ENCODE data around the gene CHST15. TPM values are rescaled to one million over a fixed set of nuclear protein-coding genes. Genes with fewer than 3 reads are reported as not detected.

CHST15 gene, protein sequence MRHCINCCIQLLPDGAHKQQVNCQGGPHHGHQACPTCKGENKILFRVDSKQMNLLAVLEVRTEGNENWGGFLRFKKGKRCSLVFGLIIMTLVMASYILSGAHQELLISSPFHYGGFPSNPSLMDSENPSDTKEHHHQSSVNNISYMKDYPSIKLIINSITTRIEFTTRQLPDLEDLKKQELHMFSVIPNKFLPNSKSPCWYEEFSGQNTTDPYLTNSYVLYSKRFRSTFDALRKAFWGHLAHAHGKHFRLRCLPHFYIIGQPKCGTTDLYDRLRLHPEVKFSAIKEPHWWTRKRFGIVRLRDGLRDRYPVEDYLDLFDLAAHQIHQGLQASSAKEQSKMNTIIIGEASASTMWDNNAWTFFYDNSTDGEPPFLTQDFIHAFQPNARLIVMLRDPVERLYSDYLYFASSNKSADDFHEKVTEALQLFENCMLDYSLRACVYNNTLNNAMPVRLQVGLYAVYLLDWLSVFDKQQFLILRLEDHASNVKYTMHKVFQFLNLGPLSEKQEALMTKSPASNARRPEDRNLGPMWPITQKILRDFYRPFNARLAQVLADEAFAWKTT
- total RNA-seq: 0.49 and 0.90 TPM in 2 replicates

DNA sequence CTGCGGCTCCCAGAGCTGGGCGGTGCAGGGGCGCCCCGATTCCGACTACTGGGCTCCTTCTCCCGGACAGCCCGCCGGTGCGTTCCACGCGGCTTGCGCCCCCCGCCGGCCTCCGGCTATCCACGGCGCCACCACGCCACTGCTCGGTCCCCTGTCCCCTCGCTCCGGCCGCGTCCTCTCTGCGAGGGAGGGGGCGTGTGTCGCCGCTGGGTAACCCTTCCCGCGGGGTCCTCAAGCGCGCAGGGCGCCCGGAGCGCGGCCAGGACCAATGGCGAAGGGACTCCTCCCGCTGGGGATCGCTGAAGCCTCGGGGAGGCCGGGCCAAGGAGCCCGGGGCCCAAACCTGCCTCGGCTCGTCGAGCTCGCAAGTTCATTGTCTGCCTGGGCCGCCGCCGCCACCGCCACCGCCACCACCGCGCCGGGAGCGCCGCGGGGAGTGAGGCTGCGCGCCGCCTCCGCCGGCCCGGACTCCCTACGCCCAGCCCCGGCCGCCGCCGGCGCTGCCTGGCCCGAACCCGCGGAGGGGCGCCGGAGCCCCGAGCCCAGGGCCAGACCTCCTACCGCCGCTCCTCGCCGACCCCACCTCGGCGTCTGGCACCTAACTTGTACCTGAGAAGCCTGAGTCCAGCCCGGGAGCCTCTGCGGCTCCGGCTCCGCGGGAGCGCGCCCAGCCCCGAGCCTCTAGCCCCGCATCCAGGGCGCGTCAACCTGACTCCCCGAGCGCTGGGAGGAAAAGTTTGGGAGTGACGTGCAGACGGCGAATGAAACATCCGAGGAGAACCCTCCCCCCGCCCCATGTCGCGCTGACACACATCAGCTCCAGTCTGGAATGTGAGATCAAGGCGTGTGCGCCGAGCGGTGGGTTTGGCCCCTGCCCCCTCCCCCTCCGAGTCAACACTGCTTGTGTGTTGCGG, at the start of gene CHST15:
Gene CHST15, minus strand, starts transcription at position 739 of the 914 bp plus-strand sequence. CDS start 47,386 bp downstream, outside the sequence.
- intact Hi-C loops (cut with micrococcal nuclease): loop anchor here (1.0 to 2.0 kb wide), 3 partner anchors 56 to 132 kb away; no protein-coding TSS in a partner anchor

GRCh38 chr10:124142960-124143359, 49.6 kb upstream of the CHST15 start:
- intact Hi-C loops (cut with micrococcal nuclease): no loop called here

- intact Hi-C loops (cut with micrococcal nuclease): no loop called here
Observed at GRCh38 chr10:124142006-124142739, 48.8 kb upstream of the CHST15 start.

- intact Hi-C loops (cut with micrococcal nuclease): no loop called here
Observed at GRCh38 chr10:124138883-124139348, 45.5 kb upstream of the CHST15 start.

DNA sequence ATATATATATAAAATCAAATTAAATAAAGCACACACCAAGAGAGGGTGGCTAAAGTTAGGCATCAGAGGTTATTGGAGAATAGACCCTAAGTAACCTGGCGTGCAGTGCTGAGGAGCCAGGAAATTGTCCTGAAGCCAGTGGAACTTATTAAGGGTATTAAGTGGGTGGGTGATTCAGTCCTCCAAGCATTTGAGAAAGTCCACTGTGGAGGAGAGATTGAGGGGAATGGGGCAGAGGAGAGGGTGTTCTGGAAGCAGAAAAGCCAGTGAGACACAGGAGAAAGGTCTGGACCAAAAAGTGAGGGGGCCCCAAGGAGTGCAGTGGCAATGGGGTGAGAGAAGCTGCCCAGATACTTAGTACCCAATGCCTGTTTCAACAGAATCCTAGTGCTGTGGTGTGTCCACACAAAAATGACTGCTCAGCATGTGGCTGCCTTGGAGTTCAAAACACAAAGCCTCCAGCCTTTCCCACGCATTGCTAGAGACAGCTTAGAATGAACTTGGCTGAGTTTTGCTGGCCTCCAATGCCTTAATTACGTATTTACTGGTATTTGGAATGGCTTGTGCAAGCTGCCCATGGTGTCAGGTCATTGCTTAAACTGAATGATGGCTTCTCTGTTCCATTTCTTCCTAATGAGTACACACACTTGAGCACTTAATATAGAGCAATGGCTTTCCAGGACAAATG, 44.9 kb upstream of the CHST15 start:
- intact Hi-C loops (cut with micrococcal nuclease): no loop called here

GRCh38 chr10:124134251-124134893, 41.0 kb upstream of the CHST15 start:
- intact Hi-C loops (cut with micrococcal nuclease): no loop called here

DNA sequence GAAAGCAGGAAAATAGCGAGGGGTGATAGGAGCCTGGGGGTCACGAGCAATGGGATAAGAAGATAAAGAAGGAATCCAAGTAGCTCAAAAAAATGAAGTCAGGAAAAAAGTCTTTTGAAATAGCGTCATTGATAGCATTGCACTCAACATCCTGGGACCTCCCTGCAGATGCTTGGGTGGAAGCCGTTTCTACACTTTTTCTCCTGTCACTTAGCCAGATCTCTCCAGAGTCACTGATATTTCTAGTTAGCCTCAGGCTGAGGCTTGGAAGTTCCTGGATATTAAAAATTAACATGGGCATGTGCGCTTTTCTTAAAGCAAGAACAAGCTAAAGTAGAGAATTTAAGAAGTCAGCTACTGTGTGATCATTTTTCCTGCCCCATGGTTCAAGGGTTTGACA, 39.5 kb upstream of the CHST15 start:
- intact Hi-C loops (cut with micrococcal nuclease): no loop called here

GRCh38 chr10:124132306-124132705, 38.9 kb upstream of the CHST15 start:
- intact Hi-C loops (cut with micrococcal nuclease): no loop called here

- intact Hi-C loops (cut with micrococcal nuclease): no loop called here
Observed at GRCh38 chr10:124131172-124131571, 37.8 kb upstream of the CHST15 start.

DNA sequence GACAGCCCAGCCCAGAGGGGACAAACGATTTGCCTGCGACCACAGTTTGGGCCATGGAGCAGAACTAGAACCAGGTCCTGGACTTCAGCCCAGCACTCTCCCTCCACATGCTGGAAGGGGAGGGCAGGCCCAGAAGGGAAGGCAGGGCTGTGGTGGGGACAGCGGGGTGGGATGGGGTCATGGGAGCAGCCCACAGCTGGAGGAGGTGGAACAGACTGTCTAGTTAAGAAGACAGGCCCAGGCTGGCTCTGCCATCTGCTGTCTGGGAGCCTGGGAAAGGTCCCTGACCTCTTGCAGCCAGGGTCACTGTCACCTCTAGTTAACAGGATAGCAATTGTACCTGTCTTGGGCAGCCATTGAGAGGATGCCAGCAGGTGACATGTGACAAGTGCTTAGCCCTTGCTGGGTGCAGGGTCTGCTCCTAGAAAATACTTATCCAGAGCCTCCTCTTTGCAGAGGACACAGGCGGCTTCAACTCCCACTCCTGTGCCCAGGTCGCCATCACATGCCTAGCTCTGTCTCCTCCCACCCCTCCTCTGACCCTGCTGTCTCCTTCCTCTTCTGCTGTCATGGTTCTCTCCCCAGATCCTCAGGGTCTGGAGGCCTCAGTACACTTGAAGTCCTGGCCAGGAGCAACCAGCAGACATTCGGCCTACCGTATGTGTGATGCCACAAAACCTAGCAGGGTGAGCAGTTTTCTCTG, 37.0 kb upstream of the CHST15 start:
- intact Hi-C loops (cut with micrococcal nuclease): no loop called here

DNA sequence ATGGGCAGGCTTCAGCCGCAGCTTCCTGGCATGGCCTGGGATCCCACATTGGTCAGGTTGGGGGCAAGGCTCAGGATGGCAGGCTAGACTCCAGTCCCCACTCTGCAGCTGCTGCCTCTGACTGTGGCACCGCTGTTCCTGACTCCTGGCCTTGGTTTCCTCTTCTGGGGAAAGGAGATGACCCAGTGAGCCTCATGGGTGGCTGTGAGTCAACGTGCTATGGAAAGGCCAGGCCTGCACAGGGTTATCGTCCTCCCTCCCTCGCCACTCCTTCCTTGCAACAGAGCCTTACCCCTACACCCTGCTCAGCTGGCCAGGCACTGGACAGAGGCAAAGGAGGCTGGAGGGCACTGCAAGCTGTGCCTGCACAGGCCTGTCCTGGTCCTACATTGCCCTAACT, 36.1 kb upstream of the CHST15 start:
- intact Hi-C loops (cut with micrococcal nuclease): no loop called here

GRCh38 chr10:124128811-124129145, 35.4 kb upstream of the CHST15 start:
- intact Hi-C loops (cut with micrococcal nuclease): no loop called here

DNA sequence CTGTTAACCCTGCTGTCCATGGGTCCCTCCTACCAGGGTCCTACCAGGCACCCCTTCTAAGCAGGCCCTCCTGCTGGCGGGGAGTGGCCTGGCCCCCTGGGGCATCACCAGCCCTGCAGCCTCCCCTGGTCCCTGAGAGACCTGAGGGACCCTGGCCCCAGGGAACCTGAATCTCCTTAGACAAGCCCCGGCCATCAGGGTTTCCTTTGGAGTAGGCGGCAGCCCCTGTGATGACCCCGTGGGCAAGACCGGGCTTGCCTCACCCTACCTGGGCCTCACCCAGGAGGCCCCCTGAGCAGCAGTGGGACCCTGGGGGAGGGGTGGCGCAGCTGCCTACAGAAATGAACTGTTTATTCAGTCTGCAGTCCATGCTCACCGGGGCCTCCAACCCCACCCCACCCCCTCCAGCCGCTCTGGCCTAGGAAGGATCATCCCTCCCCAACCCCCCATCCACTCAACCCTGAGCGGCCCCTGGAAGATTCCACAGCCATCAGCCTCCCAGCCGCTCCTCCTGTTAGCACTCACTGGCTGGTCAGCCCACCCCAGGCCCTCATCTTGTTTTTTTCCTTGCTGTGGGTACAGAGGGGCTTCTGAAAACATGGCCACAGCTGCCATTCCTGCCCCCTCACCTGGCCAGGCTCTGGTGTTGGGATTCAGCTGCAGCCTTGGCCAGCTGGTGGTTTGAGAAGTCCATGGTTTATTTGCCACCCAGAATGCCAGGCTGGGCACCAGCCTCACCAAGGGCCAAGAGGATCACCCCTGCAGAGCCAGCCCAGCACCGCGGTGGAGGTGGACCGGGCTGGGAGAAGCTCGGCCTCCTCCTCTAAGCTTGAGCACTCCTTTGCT, 34.8 kb upstream of the CHST15 start:
- intact Hi-C loops (cut with micrococcal nuclease): no loop called here

DNA sequence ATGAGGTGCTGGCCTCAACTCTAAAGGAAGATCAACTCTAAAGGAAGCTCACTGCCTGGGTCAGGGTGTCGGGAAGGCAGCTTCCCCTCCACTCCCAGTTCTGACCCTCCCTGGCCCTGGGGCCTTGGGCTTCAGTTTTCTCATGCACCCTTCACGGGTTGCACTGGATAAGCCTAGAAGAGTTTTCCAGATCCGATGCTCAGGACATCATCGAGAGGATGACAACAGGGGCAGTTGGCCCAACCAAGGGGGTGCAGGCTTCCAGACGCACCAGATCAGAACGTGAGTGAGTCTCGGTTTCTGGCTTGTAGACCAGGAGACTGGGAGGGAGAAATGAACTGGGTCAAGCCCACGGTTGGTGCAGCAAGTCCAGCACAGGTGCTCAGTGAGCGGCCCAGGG, 34.2 kb upstream of the CHST15 start:
- intact Hi-C loops (cut with micrococcal nuclease): no loop called here

- intact Hi-C loops (cut with micrococcal nuclease): no loop called here
Observed at GRCh38 chr10:124126983-124127385, 33.6 kb upstream of the CHST15 start.

GRCh38 chr10:124126145-124126982, 33.0 kb upstream of the CHST15 start:
- intact Hi-C loops (cut with micrococcal nuclease): no loop called here

DNA sequence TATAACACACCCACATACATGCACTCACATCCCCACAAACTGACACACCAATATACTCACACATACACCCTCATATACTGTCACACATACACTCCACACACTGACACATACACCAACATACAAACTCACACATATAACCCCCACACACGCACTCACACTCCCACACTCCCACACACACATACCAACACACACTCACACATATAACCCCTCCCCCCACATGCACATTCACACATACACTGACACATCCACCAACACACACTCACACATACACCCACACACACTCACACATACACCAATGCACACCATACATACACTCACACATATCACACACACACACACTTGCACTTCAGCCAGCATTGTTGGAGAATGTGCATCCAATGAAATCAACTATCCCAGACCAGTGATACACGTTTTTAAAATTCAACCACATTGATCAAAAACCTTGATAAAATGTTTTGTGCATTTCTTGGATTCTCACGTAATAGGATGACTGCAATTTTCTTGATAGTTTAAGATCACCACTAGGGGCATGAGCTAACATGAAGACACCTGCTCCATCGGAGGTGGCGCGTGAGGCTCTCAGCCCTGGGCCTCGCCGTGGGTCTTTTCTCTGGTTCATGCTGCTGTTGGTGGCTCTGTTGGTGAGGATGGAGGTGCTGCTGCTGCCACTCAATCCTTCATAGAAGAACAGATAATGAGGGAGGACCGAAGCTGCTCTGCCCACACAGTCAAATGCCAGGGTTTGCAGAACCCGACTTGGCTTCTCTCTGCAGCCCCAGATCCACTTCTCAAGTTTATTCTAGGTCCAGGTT, 32.1 kb upstream of the CHST15 start:
- intact Hi-C loops (cut with micrococcal nuclease): no loop called here
